ENCODE measurements around the gene ACTG1. TPM values are rescaled to one million over a fixed set of nuclear protein-coding genes. Genes with fewer than 3 reads are reported as not detected.
A peak's percentile ranks its signal among the peaks of the same experiment; 100 is the strongest.

ACTG1 gene
- total and polyA plus RNA-seq, 2 of the 13 experiments (the other 11 are each of a cell fraction or from before 2014, with no cell fraction given): 973 to 1,138 TPM

DNA sequence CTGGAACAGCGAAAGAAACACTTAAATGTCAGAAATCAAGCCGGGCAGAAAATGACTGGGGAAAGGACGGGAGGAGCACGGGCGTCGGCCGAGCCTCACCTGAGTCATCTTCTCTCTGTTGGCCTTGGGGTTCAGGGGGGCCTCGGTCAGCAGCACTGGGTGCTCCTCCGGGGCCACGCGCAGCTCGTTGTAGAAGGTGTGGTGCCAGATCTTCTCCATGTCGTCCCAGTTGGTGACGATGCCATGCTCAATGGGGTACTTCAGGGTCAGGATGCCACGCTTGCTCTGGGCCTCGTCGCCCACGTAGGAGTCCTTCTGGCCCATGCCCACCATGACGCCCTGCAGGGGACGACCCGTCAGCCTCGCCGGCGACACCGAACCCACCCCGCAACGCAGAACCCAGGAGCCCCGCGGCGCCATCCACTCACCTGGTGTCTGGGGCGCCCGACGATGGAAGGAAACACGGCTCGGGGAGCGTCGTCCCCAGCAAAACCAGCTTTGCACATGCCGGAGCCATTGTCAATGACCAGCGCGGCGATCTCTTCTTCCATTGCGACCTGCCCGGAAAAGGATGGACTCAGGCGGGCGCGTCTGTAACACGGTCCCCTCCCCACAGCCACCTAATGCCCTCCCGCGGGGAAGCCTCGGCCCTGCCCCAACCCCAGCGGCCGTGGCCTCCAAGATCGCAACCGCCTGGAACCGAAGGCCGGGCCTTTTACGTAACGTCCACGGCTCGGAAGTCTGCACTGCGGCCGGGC is 616 bp downstream of the ACTG1 start (continued):
- TF ChIP-seq, protein P1, sequence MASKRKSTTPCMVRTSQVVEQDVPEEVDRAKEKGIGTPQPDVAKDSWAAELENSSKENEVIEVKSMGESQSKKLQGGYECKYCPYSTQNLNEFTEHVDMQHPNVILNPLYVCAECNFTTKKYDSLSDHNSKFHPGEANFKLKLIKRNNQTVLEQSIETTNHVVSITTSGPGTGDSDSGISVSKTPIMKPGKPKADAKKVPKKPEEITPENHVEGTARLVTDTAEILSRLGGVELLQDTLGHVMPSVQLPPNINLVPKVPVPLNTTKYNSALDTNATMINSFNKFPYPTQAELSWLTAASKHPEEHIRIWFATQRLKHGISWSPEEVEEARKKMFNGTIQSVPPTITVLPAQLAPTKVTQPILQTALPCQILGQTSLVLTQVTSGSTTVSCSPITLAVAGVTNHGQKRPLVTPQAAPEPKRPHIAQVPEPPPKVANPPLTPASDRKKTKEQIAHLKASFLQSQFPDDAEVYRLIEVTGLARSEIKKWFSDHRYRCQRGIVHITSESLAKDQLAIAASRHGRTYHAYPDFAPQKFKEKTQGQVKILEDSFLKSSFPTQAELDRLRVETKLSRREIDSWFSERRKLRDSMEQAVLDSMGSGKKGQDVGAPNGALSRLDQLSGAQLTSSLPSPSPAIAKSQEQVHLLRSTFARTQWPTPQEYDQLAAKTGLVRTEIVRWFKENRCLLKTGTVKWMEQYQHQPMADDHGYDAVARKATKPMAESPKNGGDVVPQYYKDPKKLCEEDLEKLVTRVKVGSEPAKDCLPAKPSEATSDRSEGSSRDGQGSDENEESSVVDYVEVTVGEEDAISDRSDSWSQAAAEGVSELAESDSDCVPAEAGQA (IDR thresholded peaks at IDR 0.05; ENCODE audit: low read depth): no peak
- TF ChIP-seq, protein P1 (CRISPR knock-in tag; IDR thresholded peaks at IDR 0.05; ENCODE audit: borderline replicate concordance): no peak; the same call in 1 of the 2 replicates
- TF ChIP-seq KDM5A (IDR thresholded peaks at IDR 0.05; ENCODE audit: borderline replicate concordance, low read length) (no peak; the same call in 1 of the 2 replicates), ZNF17 (CRISPR knock-in tag; IDR thresholded peaks at IDR 0.05) (0 out of 2 replicates have a peak, but pooled peaks have one; percentile 20), GTF3A (CRISPR knock-in tag; conservative IDR thresholded peaks at IDR 0.05) (no peak), ZNF629 (CRISPR knock-in tag; conservative IDR thresholded peaks at IDR 0.05) (no peak), HNF4G (IDR thresholded peaks at IDR 0.05; ENCODE audit: borderline replicate concordance, low read depth, low read length) (no peak), HNF4G (CRISPR knock-in tag; IDR thresholded peaks at IDR 0.05; ENCODE audit: borderline replicate concordance, low read depth) (no peak), HMGA1 (CRISPR knock-in tag; conservative IDR thresholded peaks at IDR 0.05) (no peak), ATF1 (CRISPR knock-in tag; IDR thresholded peaks at IDR 0.05) (no peak)
- TF ChIP-seq, protein P2, sequence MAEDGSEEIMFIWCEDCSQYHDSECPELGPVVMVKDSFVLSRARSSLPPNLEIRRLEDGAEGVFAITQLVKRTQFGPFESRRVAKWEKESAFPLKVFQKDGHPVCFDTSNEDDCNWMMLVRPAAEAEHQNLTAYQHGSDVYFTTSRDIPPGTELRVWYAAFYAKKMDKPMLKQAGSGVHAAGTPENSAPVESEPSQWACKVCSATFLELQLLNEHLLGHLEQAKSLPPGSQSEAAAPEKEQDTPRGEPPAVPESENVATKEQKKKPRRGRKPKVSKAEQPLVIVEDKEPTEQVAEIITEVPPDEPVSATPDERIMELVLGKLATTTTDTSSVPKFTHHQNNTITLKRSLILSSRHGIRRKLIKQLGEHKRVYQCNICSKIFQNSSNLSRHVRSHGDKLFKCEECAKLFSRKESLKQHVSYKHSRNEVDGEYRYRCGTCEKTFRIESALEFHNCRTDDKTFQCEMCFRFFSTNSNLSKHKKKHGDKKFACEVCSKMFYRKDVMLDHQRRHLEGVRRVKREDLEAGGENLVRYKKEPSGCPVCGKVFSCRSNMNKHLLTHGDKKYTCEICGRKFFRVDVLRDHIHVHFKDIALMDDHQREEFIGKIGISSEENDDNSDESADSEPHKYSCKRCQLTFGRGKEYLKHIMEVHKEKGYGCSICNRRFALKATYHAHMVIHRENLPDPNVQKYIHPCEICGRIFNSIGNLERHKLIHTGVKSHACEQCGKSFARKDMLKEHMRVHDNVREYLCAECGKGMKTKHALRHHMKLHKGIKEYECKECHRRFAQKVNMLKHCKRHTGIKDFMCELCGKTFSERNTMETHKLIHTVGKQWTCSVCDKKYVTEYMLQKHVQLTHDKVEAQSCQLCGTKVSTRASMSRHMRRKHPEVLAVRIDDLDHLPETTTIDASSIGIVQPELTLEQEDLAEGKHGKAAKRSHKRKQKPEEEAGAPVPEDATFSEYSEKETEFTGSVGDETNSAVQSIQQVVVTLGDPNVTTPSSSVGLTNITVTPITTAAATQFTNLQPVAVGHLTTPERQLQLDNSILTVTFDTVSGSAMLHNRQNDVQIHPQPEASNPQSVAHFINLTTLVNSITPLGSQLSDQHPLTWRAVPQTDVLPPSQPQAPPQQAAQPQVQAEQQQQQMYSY (CRISPR knock-in tag; IDR thresholded peaks at IDR 0.05): no peak
- TF ChIP-seq, protein P3, sequence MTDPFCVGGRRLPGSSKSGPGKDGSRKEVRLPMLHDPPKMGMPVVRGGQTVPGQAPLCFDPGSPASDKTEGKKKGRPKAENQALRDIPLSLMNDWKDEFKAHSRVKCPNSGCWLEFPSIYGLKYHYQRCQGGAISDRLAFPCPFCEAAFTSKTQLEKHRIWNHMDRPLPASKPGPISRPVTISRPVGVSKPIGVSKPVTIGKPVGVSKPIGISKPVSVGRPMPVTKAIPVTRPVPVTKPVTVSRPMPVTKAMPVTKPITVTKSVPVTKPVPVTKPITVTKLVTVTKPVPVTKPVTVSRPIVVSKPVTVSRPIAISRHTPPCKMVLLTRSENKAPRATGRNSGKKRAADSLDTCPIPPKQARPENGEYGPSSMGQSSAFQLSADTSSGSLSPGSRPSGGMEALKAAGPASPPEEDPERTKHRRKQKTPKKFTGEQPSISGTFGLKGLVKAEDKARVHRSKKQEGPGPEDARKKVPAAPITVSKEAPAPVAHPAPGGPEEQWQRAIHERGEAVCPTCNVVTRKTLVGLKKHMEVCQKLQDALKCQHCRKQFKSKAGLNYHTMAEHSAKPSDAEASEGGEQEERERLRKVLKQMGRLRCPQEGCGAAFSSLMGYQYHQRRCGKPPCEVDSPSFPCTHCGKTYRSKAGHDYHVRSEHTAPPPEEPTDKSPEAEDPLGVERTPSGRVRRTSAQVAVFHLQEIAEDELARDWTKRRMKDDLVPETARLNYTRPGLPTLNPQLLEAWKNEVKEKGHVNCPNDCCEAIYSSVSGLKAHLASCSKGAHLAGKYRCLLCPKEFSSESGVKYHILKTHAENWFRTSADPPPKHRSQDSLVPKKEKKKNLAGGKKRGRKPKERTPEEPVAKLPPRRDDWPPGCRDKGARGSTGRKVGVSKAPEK (CRISPR knock-in tag; IDR thresholded peaks at IDR 0.05; ENCODE audit: borderline replicate concordance): peak; percentile 48; the same call in 1 of the 2 replicates
- TF ChIP-seq, protein P4, sequence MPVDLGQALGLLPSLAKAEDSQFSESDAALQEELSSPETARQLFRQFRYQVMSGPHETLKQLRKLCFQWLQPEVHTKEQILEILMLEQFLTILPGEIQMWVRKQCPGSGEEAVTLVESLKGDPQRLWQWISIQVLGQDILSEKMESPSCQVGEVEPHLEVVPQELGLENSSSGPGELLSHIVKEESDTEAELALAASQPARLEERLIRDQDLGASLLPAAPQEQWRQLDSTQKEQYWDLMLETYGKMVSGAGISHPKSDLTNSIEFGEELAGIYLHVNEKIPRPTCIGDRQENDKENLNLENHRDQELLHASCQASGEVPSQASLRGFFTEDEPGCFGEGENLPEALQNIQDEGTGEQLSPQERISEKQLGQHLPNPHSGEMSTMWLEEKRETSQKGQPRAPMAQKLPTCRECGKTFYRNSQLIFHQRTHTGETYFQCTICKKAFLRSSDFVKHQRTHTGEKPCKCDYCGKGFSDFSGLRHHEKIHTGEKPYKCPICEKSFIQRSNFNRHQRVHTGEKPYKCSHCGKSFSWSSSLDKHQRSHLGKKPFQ (CRISPR knock-in tag; IDR thresholded peaks at IDR 0.05; ENCODE audit: insufficient replicate concordance): no peak
